Pancreas (tissue), 10 donors: ENCODE measurements around the gene FAAH. TPM values are rescaled to one million over a fixed set of nuclear protein-coding genes. Genes with fewer than 3 reads are reported as not detected.
A peak's percentile ranks its signal among the peaks of the same experiment; 100 is the strongest.

ENCODE experiments used
- ATAC-seq, 4 donors: fragments of 200-7000 bp; cut with Tn5 transposase; one replicate each; pipeline versions ENCODE4 v1.8.0 to v1.9.1; 2020; ENCODE audit warnings: mild to moderate bottlenecking in 4 of 4, moderate library complexity in 4 of 4
- DNase-seq, 6 donors: peaks; one replicate each; pipeline ENCODE4 v3.0.0-alpha.2; 2020
- FAIRE-seq: peaks from 2 replicates; lab custom pipeline; 2012; peaks lifted over from hg19 to GRCh38; lab: Jason Lieb, UNC
- H3K27ac ChIP-seq, 4 donors: fragments of 200-600 bp; sonication (generic); 1 replicate in 3 of 4; 2 replicates in 1 of 4; pipeline versions ENCODE4 v1.5.0 to v1.8.0; 2020
- H3K27me3 ChIP-seq, 4 donors: fragments of 200-600 bp; one replicate each; pipeline ENCODE4 v1.8.0; 2021
- H3K36me3 ChIP-seq, 3 donors: fragments of 200-600 bp; sonication (generic) in 1 of 3; one replicate each; pipeline versions ENCODE4 v1.5.0 to v1.8.0; 2020 to 2021
- H3K4me1 ChIP-seq, 3 donors: fragments of 200-600 bp; one replicate each; pipeline ENCODE4 v1.8.0; 2021
- H3K4me3 ChIP-seq, 4 donors: fragments of 200-600 bp; sonication (generic) in 2 of 4; one replicate each; pipeline versions ENCODE4 v1.5.0 to v1.8.0; 2020 to 2021
- H3K9me3 ChIP-seq, 4 donors: fragments of 200-600 bp; one replicate each; pipeline ENCODE4 v1.8.0; 2021
- WGBS, 2 donors: extraction: QIAGEN DNeasy Blood & Tissue Kit; methylation state at CpG; one replicate each; pipeline ENCODE4 v1.1.7; 2013; 5-methylcytosine and 5-hydroxymethylcytosine counted together
- intact Hi-C, 3 donors: fragments of 100-400 bp; cut with DNase I; formaldehyde crosslinking; loops; one replicate each; pipeline versions ENCODE4 v1.11.1 to v1.14.2; 2022
- polyA plus RNA-seq, 2 donors: library from polyadenylated mRNA; stranded (reverse); fragments of 200-250 nt; gene quantifications; one replicate each; pipeline ENCODE4 v1.2.3, GENCODE V29; 2013
- total RNA-seq, 6 donors: library from RNA; stranded (reverse); fragmentation: NEBNext Ultra II Directional in 4 of 6; extraction: Animal tissue kit (Norgen Biotek cat#: 25700) in 4 of 6; gene quantifications; one replicate each; pipeline versions ENCODE4 v1.2.1 to v1.2.4, GENCODE V29; 2021 to 2023
- TF ChIP-seq, protein P1 (sequence below), 4 donors: fragments of 200-600 bp; sonication (generic) in 3 of 4; IDR thresholded peaks; one replicate each; pipeline versions ENCODE4 v1.5.0 to v1.8.0; 2021; ENCODE audit warnings: antibody characterized with exemption in 4 of 4
- donor health status: healthy with polysubstance abuse.
- donor health status: DM: no; HTN: no; CAD: no; lungs with moderate emphysema.
- donor health status: DM: no; HTN: no; CAD: no.
- donor health status: control.
- donor health status: control.
- donor health status: Bipolar disorder and iron deficiency.
- donor health status: DM: yes; HTN: yes; CAD: no.
- donor health status: DM: no; HTN: no; CAD: no.
- donor health status: DM: no; HTN: no; CAD: no.
- donor health status: DM: yes; HTN: yes; CAD: no.

Gene FAAH
- total and polyA plus RNA-seq, 8 donors, result 19.5 to 122 (median 27.1) TPM

DNA sequence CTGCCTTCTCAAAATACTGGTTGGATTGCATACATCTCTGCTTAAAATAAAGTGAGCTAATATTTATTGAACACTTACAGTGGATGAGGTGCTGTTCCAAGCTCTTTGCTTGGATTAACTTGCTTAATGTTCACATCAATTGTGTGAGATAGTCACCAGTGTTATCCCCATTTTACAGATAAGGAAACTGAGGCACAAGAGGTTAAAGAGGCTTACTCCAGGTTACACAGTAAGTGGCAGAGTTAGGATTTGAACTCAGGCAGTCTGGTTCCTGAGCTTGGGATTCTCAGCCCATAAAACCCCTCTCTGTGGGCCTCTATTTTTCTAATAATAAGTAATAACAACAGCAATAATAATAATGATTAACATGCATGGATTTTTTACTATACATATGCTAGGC is 13.6 kb upstream of the FAAH start:
- DNase-seq (no peak), ATAC-seq (no peak), FAIRE-seq (no peak)
- Histone ChIP-seq H3K36me3 (no peaks in the 10 kb centered on the region), H3K27ac (no peak overlapping the region), H3K4me1 (no peaks in the 10 kb centered on the region), H3K9me3 (no peaks in the 10 kb centered on the region), H3K4me3 (no peak overlapping the region), H3K27me3 (no peaks in the 10 kb centered on the region)
- intact Hi-C loops, result no loop called here
- TF ChIP-seq, protein P1, sequence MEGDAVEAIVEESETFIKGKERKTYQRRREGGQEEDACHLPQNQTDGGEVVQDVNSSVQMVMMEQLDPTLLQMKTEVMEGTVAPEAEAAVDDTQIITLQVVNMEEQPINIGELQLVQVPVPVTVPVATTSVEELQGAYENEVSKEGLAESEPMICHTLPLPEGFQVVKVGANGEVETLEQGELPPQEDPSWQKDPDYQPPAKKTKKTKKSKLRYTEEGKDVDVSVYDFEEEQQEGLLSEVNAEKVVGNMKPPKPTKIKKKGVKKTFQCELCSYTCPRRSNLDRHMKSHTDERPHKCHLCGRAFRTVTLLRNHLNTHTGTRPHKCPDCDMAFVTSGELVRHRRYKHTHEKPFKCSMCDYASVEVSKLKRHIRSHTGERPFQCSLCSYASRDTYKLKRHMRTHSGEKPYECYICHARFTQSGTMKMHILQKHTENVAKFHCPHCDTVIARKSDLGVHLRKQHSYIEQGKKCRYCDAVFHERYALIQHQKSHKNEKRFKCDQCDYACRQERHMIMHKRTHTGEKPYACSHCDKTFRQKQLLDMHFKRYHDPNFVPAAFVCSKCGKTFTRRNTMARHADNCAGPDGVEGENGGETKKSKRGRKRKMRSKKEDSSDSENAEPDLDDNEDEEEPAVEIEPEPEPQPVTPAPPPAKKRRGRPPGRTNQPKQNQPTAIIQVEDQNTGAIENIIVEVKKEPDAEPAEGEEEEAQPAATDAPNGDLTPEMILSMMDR (IDR thresholded peaks at IDR 0.05), result no peak

DNA sequence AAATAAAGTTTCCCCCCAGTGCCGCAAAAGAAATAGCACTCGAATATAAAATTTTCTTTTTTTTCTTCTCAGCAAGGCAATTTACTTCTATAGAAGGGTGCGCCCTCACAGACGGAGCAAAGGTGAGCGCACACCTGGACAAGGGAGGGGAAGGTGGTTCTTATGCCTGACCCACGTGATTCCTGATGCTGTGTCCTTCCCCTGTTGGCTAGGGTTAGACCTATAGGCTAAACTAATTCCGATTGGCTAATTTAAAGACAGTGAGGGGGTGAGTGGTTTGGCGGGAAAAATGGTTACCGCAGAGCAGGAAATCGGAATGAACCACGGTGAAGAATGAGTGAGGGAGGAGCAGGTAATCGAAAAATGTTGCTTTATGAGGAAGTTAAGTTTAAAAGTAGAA is 607 bp upstream of the FAAH start:
- TF ChIP-seq, protein P1 (IDR thresholded peaks at IDR 0.05), result no peak
- ATAC-seq, result no peak
- Histone ChIP-seq H3K4me1 (peaks cover 0 to 16% (median 9%) of the 10 kb centered on the region in 3 donors), H3K27me3 (no peaks in the 10 kb centered on the region), H3K4me3 (peak overlapping the region in 2 of 4 donors; percentile 71 to 85), H3K36me3 (no peaks in the 10 kb centered on the region), H3K9me3 (no peaks in the 10 kb centered on the region), H3K27ac (no peak overlapping the region)
- WGBS, 2 donors, result 70 to 76% methylated on average over 12 of the region's 12 CpGs
- intact Hi-C loops, result no loop called here
- FAIRE-seq, result no peak
- DNase-seq, result no peak

DNA sequence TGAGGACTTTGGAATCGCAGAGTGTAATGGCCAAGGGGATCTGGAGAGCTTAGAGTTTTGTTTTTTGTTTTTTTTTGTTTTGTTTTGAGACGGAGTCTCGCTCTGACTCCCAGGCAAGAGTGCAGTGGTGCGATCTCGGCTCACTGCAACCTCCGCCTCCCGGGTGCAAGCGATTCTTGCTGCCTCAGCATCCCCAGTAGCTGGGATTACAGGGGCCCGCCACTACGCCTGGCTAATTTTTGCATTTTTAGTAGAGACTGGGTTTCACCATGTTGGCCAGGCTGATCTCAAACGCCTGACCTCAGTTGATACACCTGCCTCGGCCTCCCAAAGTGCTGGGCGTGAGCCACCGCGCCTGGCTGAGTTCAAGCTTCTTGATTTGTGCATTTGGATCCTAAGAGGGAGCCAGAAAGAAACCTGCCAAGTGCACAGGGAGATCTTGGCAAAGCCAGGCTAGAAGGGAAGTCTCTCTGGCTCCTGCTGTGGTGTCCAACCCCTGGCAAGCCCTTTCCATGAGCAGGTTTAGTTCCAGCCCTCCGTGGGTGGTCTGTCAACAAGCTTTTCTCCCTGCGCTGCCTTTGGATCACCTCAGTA is 852 bp downstream of the FAAH start:
- no peaks in the 10 kb centered on the region for H3K9me3 ChIP-seq
- DNase-seq (peak in 1 of 6 donors; percentile 34), ATAC-seq (peak; percentile 14 to 34 (median 18)), FAIRE-seq (no peak)
- 10 to 11% methylated on average over 17 of the region's 17 CpGs for WGBS, 2 donors
- H3K27ac ChIP-seq, result peak overlapping the region in 3 of 4 donors; percentile 64 to 70 (median 67)
- TF ChIP-seq, protein P1 (IDR thresholded peaks at IDR 0.05), result no peak
- H3K27me3 ChIP-seq, result no peaks in the 10 kb centered on the region
- no peaks in the 10 kb centered on the region for H3K36me3 ChIP-seq
- intact Hi-C loops, result no loop called here
- H3K4me3 ChIP-seq, result peak overlapping the region; percentile 53 to 85 (median 76)
- peaks cover 0 to 16% (median 9%) of the 10 kb centered on the region in 3 donors for H3K4me1 ChIP-seq

DNA sequence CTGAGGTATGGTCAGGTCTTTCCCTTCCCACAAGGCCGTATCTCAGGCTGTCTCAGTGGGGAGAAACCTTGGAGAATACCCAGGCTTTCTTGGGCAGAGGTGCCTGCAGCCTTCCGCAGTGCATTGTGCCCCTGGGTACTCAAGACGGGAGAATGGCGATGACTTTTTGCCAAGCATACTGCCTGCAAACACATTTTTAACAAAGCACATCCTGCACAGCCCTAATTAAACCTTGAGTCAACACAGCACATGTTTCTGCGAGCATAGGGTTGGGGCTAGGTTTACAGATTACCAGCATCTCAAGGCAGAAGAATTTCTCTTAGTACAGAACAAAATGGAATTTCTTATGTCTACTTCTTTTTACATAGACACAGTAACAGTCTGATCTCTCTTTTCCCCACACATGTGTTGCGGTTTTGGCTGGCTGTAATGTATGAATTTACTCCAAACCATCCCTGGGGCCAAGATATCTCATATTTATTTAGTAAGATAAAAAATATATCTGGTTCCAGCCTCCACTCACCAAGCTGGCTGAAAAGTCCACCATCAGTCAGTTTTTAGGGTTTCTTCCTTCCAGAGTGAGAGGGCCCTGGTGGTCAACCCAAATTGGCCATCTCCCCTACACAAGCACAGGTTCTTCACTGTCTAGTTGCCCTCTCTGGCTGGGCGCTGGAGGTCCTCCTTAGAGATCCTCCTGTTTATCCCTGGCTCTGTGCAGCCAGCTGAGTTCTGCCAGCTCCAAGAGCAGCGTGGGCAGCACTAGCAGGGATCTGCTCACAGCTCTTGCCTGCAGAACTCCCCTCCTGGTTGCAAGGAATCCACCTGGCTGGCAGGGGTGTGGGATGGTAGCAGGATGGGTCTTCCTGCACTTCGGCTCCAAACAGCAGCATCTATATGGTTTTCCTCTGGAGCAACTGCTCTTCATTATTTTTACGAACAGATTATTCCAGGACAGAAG is 2.6 kb downstream of the FAAH start:
- FAIRE-seq (no peak), DNase-seq (no peak), ATAC-seq (no peak)
- Histone ChIP-seq H3K4me3 (no peak overlapping the region), H3K4me1 (peaks cover 6 to 20% (median 9%) of the 10 kb centered on the region in 3 donors), H3K27ac (no peak overlapping the region), H3K9me3 (no peaks in the 10 kb centered on the region), H3K27me3 (no peaks in the 10 kb centered on the region), H3K36me3 (no peaks in the 10 kb centered on the region)
- TF ChIP-seq, protein P1 (IDR thresholded peaks at IDR 0.05), result no peak
- 51 to 56% methylated on average over 10 of the region's 10 CpGs for WGBS, 2 donors
- intact Hi-C loops, result no loop called here
